Measurements from ENCODE around the gene OPCML. TPM values are rescaled to one million over a fixed set of nuclear protein-coding genes. Genes with fewer than 3 reads are reported as not detected.

OPCML gene
- total RNA-seq, 3 donors from 2014 or later (not counting 1 experiment from before 2014, with no cell fraction given) = not detected

GRCh38 chr11:132621976-132622580 lies 910.2 kb downstream of the OPCML start:
- Mint-ChIP-seq H3K9me3 (peaks cover 15 to 18% of the 10 kb centered on the region in 2 donors), H3K27me3 (ENCODE audit: low read depth in 2 of 2) (no peaks in the 10 kb centered on the region), H3K4me1 (no peaks in the 10 kb centered on the region), H3K36me3 (no peaks in the 10 kb centered on the region), H3K27ac (no peak overlapping the region), H3K4me3 (no peak overlapping the region)
- no peak for TF ChIP-seq CTCF (IDR thresholded peaks at IDR 0.05)
- intact Hi-C loops (cut with micrococcal nuclease) = loop anchor here (10.0 kb wide), 1 partner anchor 53 kb away; no protein-coding TSS in a partner anchor
- Histone ChIP-seq H3K27me3 (ENCODE audit: control insufficient read depth, insufficient read depth, low read length) (no peaks in the 10 kb centered on the region), H3K27ac (ENCODE audit: low read length) (no peak overlapping the region), H3K36me3 (ENCODE audit: control insufficient read depth, insufficient read depth, low read length) (no peaks in the 10 kb centered on the region), H3K4me3 (ENCODE audit: low read length) (no peak overlapping the region), H3K9me3 (ENCODE audit: control insufficient read depth, insufficient read depth, low read length) (no peaks in the 10 kb centered on the region), H3K4me1 (ENCODE audit: control insufficient read depth, insufficient read depth, low read length) (no peaks in the 10 kb centered on the region)
- WGBS (ENCODE audit: insufficient coverage) = 75% methylated on average over 6 of the region's 6 CpGs
- DNase-seq (no peak), ATAC-seq (no peak)

- H3K27ac Mint-ChIP-seq = no peak overlapping the region
- H3K9me3 Mint-ChIP-seq = peaks cover 18% of the 10 kb centered on the region in 2 donors
- H3K36me3 ChIP-seq (ENCODE audit: control insufficient read depth, insufficient read depth, low read length) = no peaks in the 10 kb centered on the region
- no peak for TF ChIP-seq CTCF (IDR thresholded peaks at IDR 0.05)
- ATAC-seq (no peak), DNase-seq (no peak)
- H3K27ac ChIP-seq (ENCODE audit: low read length) = no peak overlapping the region
- no peak overlapping the region for H3K4me3 ChIP-seq (ENCODE audit: low read length)
- no peak overlapping the region for H3K4me3 Mint-ChIP-seq
- intact Hi-C loops (cut with micrococcal nuclease) = loop anchor here (10.0 kb wide), 1 partner anchor 54 kb away; no protein-coding TSS in a partner anchor
- no peaks in the 10 kb centered on the region for H3K27me3 Mint-ChIP-seq (ENCODE audit: low read depth in 2 of 2)
- H3K9me3 ChIP-seq (ENCODE audit: control insufficient read depth, insufficient read depth, low read length) = no peaks in the 10 kb centered on the region
- H3K36me3 Mint-ChIP-seq = no peaks in the 10 kb centered on the region
- no peaks in the 10 kb centered on the region for H3K27me3 ChIP-seq (ENCODE audit: control insufficient read depth, insufficient read depth, low read length)
- no peaks in the 10 kb centered on the region for H3K4me1 ChIP-seq (ENCODE audit: control insufficient read depth, insufficient read depth, low read length)
- WGBS (ENCODE audit: insufficient coverage) = 87% methylated on average over 2 of the region's 2 CpGs
- no peaks in the 10 kb centered on the region for H3K4me1 Mint-ChIP-seq
Measured at GRCh38 chr11:132620423-132620822, 911.9 kb downstream of the OPCML start.

GRCh38 chr11:132610791-132611190 lies 921.5 kb downstream of the OPCML start:
- Histone ChIP-seq H3K27ac (ENCODE audit: low read length) (no peak overlapping the region), H3K36me3 (ENCODE audit: control insufficient read depth, insufficient read depth, low read length) (no peaks in the 10 kb centered on the region), H3K9me3 (ENCODE audit: control insufficient read depth, insufficient read depth, low read length) (no peaks in the 10 kb centered on the region), H3K27me3 (ENCODE audit: control insufficient read depth, insufficient read depth, low read length) (no peaks in the 10 kb centered on the region), H3K4me3 (ENCODE audit: low read length) (no peak overlapping the region), H3K4me1 (ENCODE audit: control insufficient read depth, insufficient read depth, low read length) (no peaks in the 10 kb centered on the region)
- intact Hi-C loops (cut with micrococcal nuclease) = no loop called here
- WGBS (ENCODE audit: insufficient coverage) = 77% methylated on average over 4 of the region's 4 CpGs
- H3K4me3 Mint-ChIP-seq = no peak overlapping the region
- no peak for DNase-seq
- no peak overlapping the region for H3K27ac Mint-ChIP-seq
- peaks cover 6 to 8% of the 10 kb centered on the region in 2 donors for H3K9me3 Mint-ChIP-seq
- no peaks in the 10 kb centered on the region for H3K27me3 Mint-ChIP-seq (ENCODE audit: low read depth in 2 of 2)
- H3K4me1 Mint-ChIP-seq = no peaks in the 10 kb centered on the region
- no peak for ATAC-seq
- TF ChIP-seq CTCF (IDR thresholded peaks at IDR 0.05) = no peak
- H3K36me3 Mint-ChIP-seq = no peaks in the 10 kb centered on the region

DNA sequence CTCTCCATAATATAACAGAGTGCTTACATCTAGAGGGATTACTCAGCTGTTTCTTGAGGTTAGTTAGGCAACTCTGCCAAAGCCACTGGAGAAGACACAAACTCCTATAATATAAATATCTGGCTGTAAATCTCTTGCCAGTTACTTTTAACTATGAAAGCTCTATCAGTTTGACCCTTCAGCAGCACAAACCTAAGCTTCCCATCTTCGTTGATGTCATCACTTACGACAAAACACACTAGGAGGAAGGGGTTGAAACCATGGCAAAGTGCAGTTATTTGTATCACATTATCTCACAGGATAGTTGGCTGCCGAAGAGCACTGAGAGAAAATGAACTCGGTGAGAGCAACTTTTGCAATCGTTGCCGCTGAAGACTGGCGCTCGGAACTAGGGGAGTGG lies 922.1 kb downstream of the OPCML start:
- H3K4me3 Mint-ChIP-seq = no peak overlapping the region

More for the DNA sequence above, 922.1 kb downstream of the OPCML start:
- intact Hi-C loops (cut with micrococcal nuclease) = no loop called here
- no peaks in the 10 kb centered on the region for H3K36me3 Mint-ChIP-seq
- H3K27ac ChIP-seq (ENCODE audit: low read length) = no peak overlapping the region
- no peak overlapping the region for H3K4me3 ChIP-seq (ENCODE audit: low read length)
- H3K9me3 Mint-ChIP-seq = peaks cover 4 to 5% of the 10 kb centered on the region in 2 donors
- H3K4me1 ChIP-seq (ENCODE audit: control insufficient read depth, insufficient read depth, low read length) = no peaks in the 10 kb centered on the region
- no peaks in the 10 kb centered on the region for H3K27me3 Mint-ChIP-seq (ENCODE audit: low read depth in 2 of 2)
- no peak for DNase-seq
- TF ChIP-seq CTCF (IDR thresholded peaks at IDR 0.05) = no peak
- H3K4me1 Mint-ChIP-seq = no peaks in the 10 kb centered on the region
- ATAC-seq = no peak
- H3K27ac Mint-ChIP-seq = no peak overlapping the region
- no peaks in the 10 kb centered on the region for H3K36me3 ChIP-seq (ENCODE audit: control insufficient read depth, insufficient read depth, low read length)
- no peaks in the 10 kb centered on the region for H3K27me3 ChIP-seq (ENCODE audit: control insufficient read depth, insufficient read depth, low read length)
- H3K9me3 ChIP-seq (ENCODE audit: control insufficient read depth, insufficient read depth, low read length) = no peaks in the 10 kb centered on the region
- 92% methylated on average over 8 of the region's 8 CpGs for WGBS (ENCODE audit: insufficient coverage)

Measured in natural killer cell (primary cell).